HG03565 (cell line): ENCODE results near the gene CLNK.

ENCODE experiments used
- ATAC-seq: cut with Tn5 transposase; IDR thresholded peaks from one replicate; pipeline ENCODE4 v1.9.1; 2021; ENCODE audit warnings: mild to moderate bottlenecking, moderate library complexity; ENCODE audit not compliant: unreplicated experiment

The CLNK gene

GRCh38 chr4:10684631-10685030, at the start of gene CLNK:
TSS of gene CLNK (minus strand) at chr4:10684768. CDS start at chr4:10667869, 16,899 bp downstream.
- peak; percentile 84 for ATAC-seq

- ATAC-seq: no peak
Measured at GRCh38 chr4:10733481-10734062, 49.0 kb upstream of the CLNK start.

GRCh38 chr4:10732914-10733415, 48.4 kb upstream of the CLNK start:
- ATAC-seq: no peak

GRCh38 chr4:10732235-10732913, 47.8 kb upstream of the CLNK start:
- ATAC-seq: no peak

GRCh38 chr4:10731690-10732089, 47.1 kb upstream of the CLNK start:
- no peak for ATAC-seq

- no peak for ATAC-seq
Measured at GRCh38 chr4:10731162-10731561, 46.6 kb upstream of the CLNK start.

GRCh38 chr4:10730590-10730989, 46.0 kb upstream of the CLNK start:
- peak; percentile 65 for ATAC-seq

GRCh38 chr4:10730019-10730418, 45.5 kb upstream of the CLNK start:
- ATAC-seq: no peak

- ATAC-seq: no peak
Measured at GRCh38 chr4:10729366-10729765, 44.8 kb upstream of the CLNK start.

- ATAC-seq: no peak
Measured at GRCh38 chr4:10728016-10728415, 43.4 kb upstream of the CLNK start.

GRCh38 chr4:10727140-10727880, 42.7 kb upstream of the CLNK start:
- ATAC-seq: no peak

- peak; percentile 93 for ATAC-seq
Measured at GRCh38 chr4:10722957-10723356, 38.4 kb upstream of the CLNK start.

- ATAC-seq: no peak
Measured at GRCh38 chr4:10721616-10722015, 37.0 kb upstream of the CLNK start.

GRCh38 chr4:10716163-10716562, 31.6 kb upstream of the CLNK start:
- ATAC-seq: no peak

GRCh38 chr4:10715696-10716095, 31.1 kb upstream of the CLNK start:
- ATAC-seq: no peak

GRCh38 chr4:10715135-10715534, 30.6 kb upstream of the CLNK start:
- ATAC-seq: no peak

- ATAC-seq: no peak
Measured at GRCh38 chr4:10713591-10713990, 29.0 kb upstream of the CLNK start.

- ATAC-seq: no peak
Measured at GRCh38 chr4:10706236-10706635, 21.7 kb upstream of the CLNK start.

- ATAC-seq: no peak
Measured at GRCh38 chr4:10704430-10704810, 19.9 kb upstream of the CLNK start.

- no peak for ATAC-seq
Measured at GRCh38 chr4:10703766-10704429, 19.3 kb upstream of the CLNK start.

- no peak for ATAC-seq
Measured at GRCh38 chr4:10703156-10703555, 18.6 kb upstream of the CLNK start.
